ENCODE data around the gene POLR2E.

Gene POLR2E

DNA sequence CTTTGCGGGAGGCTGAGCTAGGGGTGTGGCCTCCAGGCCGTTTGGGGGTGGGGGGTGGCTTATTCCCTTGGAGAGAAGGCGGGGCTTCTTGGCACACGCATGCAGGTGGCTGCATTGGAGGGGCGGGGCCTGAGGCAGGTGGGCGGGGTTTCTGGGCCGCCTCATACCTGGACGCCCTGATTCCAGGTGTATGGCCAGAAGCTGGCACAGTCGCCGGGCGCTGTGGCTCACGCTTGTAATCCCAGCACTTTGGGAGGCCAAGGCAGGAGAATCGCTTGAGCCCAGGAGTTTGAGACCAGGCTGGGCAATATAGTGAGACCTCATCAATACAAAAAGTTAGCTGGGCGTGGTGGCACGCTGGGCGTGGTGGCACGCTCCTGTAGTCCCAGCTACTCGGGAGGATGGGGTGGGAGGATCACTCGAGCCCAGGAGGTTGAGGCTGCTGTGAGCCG, 47.5 kb downstream of the POLR2E start:
- no peak overlapping the region for H3K4me3 ChIP-seq (ENCODE audit: low read depth, low read length)
- no peak overlapping the region for H3K27ac ChIP-seq (ENCODE audit: low read depth, low read length)
- H3K9ac ChIP-seq (ENCODE audit: low read length): no peak overlapping the region
- 0 out of 2 replicates have a peak, but pooled peaks cover 4% of the 10 kb centered on the region for H3K36me3 ChIP-seq (ENCODE audit: control insufficient read depth, insufficient read depth, low read length)
- no peaks in the 10 kb centered on the region for H3K9me3 ChIP-seq (ENCODE audit: control insufficient read depth, insufficient read depth, low read depth, low read length)
- H3K27me3 ChIP-seq (ENCODE audit: control insufficient read depth, insufficient read depth, low read length): no peaks in the 10 kb centered on the region
- H3K4me1 ChIP-seq (ENCODE audit: control insufficient read depth, insufficient read depth, low read length): peaks cover 3% of the 10 kb centered on the region; the same call in 1 of the 2 replicates

DNA sequence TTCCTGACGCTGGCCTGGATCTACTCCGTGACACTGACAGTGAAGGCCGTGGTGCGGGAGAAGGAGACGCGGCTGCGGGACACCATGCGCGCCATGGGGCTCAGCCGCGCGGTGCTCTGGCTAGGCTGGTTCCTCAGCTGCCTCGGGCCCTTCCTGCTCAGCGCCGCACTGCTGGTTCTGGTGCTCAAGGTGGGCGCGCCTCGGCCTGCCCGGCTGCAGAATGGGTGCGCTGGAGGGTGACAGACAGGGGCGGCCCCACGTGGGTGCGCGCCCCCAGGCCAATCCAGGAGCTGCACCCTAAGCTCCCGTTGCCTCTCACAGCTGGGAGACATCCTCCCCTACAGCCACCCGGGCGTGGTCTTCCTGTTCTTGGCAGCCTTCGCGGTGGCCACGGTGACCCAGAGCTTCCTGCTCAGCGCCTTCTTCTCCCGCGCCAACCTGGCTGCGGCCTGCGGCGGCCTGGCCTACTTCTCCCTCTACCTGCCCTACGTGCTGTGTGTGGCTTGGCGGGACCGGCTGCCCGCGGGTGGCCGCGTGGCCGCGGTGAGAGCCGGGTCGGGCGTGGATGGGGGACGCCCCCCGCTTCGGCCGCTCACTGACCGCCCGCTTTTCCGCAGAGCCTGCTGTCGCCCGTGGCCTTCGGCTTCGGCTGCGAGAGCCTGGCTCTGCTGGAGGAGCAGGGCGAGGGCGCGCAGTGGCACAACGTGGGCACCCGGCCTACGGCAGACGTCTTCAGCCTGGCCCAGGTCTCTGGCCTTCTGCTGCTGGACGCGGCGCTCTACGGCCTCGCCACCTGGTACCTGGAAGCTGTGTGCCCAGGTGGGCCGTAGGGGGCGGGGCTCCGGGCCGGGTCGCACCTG, 48.1 kb downstream of the POLR2E start:
- Histone ChIP-seq H3K9ac (ENCODE audit: low read length) (no peak overlapping the region), H3K9me3 (ENCODE audit: control insufficient read depth, insufficient read depth, low read depth, low read length) (no peaks in the 10 kb centered on the region), H3K36me3 (ENCODE audit: control insufficient read depth, insufficient read depth, low read length) (0 out of 2 replicates have a peak, but pooled peaks cover 4% of the 10 kb centered on the region), H3K27me3 (ENCODE audit: control insufficient read depth, insufficient read depth, low read length) (no peaks in the 10 kb centered on the region), H3K27ac (ENCODE audit: low read depth, low read length) (no peak overlapping the region), H3K4me1 (ENCODE audit: control insufficient read depth, insufficient read depth, low read length) (peaks cover 3% of the 10 kb centered on the region; the same call in 1 of the 2 replicates), H3K4me3 (ENCODE audit: low read depth, low read length) (no peak overlapping the region)

DNA sequence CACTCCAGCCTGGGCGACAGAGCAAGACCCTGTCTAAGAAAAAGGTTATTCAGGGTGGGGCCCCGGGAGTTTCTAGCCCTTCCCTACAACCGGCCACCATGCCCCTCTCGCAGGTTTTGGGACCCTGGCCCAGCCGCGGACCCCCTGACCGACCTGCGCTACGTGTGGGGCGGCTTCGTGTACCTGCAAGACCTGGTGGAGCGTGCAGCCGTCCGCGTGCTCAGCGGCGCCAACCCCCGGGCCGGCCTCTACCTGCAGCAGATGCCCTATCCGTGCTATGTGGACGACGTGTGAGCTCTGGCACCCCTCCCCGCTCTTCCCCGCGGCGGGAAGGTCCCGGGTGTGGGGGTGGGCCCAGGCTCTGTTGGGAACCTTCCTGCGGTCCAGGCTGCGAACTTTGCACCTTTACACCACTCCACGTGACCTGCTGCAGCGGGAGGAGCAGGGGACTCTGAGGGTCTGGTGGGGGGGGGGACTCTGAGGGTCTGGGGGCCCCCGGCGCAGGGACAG, 49.0 kb downstream of the POLR2E start:
- Histone ChIP-seq H3K27ac (ENCODE audit: low read depth, low read length) (no peak overlapping the region), H3K36me3 (ENCODE audit: control insufficient read depth, insufficient read depth, low read length) (0 out of 2 replicates have a peak, but pooled peaks cover 4% of the 10 kb centered on the region), H3K9ac (ENCODE audit: low read length) (no peak overlapping the region), H3K4me3 (ENCODE audit: low read depth, low read length) (no peak overlapping the region), H3K27me3 (ENCODE audit: control insufficient read depth, insufficient read depth, low read length) (no peaks in the 10 kb centered on the region), H3K9me3 (ENCODE audit: control insufficient read depth, insufficient read depth, low read depth, low read length) (no peaks in the 10 kb centered on the region), H3K4me1 (ENCODE audit: control insufficient read depth, insufficient read depth, low read length) (peaks cover 5% of the 10 kb centered on the region; the same call in 1 of the 2 replicates)

DNA sequence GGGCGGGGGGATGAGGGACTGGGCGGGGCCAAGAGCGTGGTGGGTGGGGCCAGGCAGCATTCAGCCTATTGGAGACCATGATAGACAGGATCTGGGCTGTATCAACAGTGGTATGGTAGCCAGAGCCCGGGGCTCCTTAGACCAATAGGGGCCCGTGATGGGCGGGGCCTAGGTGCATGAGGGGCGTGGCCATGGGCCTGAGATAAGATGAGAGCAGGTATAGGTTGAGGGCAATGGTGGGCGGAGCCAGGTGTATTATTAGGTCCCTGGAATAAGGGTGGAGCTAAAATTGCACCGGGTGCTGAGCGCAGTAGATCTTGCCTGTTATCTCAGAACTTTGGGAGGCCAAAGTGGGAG, 50.0 kb downstream of the POLR2E start:
- peaks cover 9% of the 10 kb centered on the region; the same call in 1 of the 2 replicates for H3K4me1 ChIP-seq (ENCODE audit: control insufficient read depth, insufficient read depth, low read length)
- no peaks in the 10 kb centered on the region for H3K9me3 ChIP-seq (ENCODE audit: control insufficient read depth, insufficient read depth, low read depth, low read length)
- H3K27me3 ChIP-seq (ENCODE audit: control insufficient read depth, insufficient read depth, low read length): no peaks in the 10 kb centered on the region
- H3K9ac ChIP-seq (ENCODE audit: low read length): no peak overlapping the region
- H3K4me3 ChIP-seq (ENCODE audit: low read depth, low read length): no peak overlapping the region
- no peak overlapping the region for H3K27ac ChIP-seq (ENCODE audit: low read depth, low read length)
- H3K36me3 ChIP-seq (ENCODE audit: control insufficient read depth, insufficient read depth, low read length): 0 out of 2 replicates have a peak, but pooled peaks cover 4% of the 10 kb centered on the region

DNA sequence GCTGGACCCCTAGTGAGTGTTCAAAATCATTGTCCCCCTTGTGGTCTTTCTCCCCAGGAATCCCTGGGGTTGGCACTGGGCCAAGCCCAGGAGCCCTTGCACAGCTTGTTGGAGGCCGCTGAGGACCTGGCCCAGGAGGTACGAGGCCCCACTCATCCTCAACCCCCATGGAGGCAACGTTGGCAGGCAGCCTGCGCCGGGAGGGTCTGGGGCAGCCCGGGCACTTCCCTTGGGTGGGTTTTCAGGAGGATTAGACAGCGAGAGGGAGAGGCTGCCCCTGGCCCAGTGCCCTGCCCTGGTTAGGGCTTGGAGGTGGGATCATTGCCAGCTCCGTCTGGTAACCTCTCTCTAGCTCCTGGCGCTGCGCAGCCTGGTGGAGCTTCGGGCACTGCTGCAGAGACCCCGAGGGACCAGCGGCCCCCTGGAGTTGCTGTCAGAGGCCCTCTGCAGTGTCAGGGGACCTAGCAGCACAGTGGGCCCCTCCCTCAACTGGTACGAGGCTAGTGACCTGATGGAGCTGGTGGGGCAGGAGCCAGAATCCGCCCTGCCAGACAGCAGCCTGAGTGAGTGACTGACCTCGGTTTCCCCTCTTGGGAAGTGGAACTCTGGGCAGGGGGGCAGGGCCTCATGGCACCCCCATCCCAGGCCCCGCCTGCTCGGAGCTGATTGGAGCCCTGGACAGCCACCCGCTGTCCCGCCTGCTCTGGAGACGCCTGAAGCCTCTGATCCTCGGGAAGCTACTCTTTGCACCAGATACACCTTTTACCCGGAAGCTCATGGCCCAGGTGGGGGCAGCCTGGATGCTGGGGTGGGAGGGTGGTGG, 52.3 kb downstream of the POLR2E start:
- no peaks in the 10 kb centered on the region for H3K27me3 ChIP-seq (ENCODE audit: control insufficient read depth, insufficient read depth, low read length)
- H3K9ac ChIP-seq (ENCODE audit: low read length): no peak overlapping the region
- H3K4me3 ChIP-seq (ENCODE audit: low read depth, low read length): no peak overlapping the region
- peaks cover 15% of the 10 kb centered on the region for H3K36me3 ChIP-seq (ENCODE audit: control insufficient read depth, insufficient read depth, low read length)
- H3K4me1 ChIP-seq (ENCODE audit: control insufficient read depth, insufficient read depth, low read length): peaks cover 9% of the 10 kb centered on the region; the same call in 1 of the 2 replicates
- H3K27ac ChIP-seq (ENCODE audit: low read depth, low read length): no peak overlapping the region
- no peaks in the 10 kb centered on the region for H3K9me3 ChIP-seq (ENCODE audit: control insufficient read depth, insufficient read depth, low read depth, low read length)

DNA sequence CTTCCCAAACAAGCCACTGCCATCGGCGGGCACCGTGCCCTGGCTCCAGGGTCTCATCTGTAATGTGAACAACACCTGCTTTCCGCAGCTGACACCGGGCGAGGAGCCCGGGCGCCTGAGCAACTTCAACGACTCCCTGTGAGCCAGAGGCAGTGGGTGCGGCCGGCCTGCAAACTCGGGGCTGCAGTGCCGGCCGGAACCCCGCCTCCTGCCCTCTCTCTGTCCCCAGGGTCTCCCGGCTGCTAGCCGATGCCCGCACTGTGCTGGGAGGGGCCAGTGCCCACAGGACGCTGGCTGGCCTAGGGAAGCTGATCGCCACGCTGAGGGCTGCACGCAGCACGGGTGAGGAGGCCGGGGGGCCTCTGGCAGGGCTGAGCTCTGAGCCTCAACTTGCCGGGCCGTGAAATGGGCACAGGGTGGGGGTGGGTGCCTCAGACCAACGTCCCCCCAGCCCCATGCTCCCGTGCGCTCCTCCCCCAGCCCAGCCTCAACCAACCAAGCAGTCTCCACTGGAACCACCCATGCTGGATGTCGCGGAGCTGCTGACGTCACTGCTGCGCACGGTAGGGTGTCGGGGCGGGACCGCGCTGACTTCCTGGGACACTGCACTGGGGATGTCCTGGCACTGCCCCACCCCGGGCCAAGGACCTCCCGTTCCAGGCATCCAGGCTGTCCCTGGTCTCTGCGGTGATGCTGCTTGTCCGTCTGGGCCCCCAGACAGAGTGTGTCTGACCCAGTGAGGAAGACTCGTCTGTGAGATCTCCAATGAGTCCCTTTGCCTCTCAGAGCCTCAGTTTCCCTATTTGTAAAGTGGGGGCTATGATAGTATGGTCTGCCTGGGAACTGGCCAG, 53.1 kb downstream of the POLR2E start:
- H3K9ac ChIP-seq (ENCODE audit: low read length): no peak overlapping the region
- H3K4me1 ChIP-seq (ENCODE audit: control insufficient read depth, insufficient read depth, low read length): peaks cover 9% of the 10 kb centered on the region; the same call in 1 of the 2 replicates
- H3K27ac ChIP-seq (ENCODE audit: low read depth, low read length): no peak overlapping the region
- H3K27me3 ChIP-seq (ENCODE audit: control insufficient read depth, insufficient read depth, low read length): no peaks in the 10 kb centered on the region
- H3K9me3 ChIP-seq (ENCODE audit: control insufficient read depth, insufficient read depth, low read depth, low read length): no peaks in the 10 kb centered on the region
- peaks cover 21% of the 10 kb centered on the region for H3K36me3 ChIP-seq (ENCODE audit: control insufficient read depth, insufficient read depth, low read length)
- no peak overlapping the region for H3K4me3 ChIP-seq (ENCODE audit: low read depth, low read length)

DNA sequence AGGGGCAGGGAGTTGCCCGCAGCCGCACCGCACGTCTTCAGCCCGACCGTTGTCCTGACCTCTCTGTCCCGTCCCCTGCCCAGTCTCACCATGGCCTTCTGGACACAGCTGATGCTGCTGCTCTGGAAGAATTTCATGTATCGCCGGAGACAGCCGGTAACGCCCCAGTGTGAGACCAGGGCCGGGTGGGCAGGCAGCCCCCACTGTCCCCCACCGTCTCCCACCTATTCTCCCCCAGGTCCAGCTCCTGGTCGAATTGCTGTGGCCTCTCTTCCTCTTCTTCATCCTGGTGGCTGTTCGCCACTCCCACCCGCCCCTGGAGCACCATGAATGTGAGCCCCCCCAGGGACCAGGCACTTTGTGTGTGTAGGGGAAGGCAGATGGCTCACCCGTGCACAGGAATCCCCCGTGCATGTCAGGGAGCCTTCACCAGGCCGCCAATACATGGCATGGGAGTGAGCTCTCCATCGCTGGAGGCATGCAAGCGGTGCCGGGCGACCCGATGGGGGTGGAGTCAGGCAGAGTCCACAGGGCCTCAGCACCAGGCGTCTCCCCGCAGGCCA, 53.8 kb downstream of the POLR2E start:
- H3K4me1 ChIP-seq (ENCODE audit: control insufficient read depth, insufficient read depth, low read length): peaks cover 9% of the 10 kb centered on the region; the same call in 1 of the 2 replicates
- no peaks in the 10 kb centered on the region for H3K27me3 ChIP-seq (ENCODE audit: control insufficient read depth, insufficient read depth, low read length)
- H3K36me3 ChIP-seq (ENCODE audit: control insufficient read depth, insufficient read depth, low read length): peaks cover 21% of the 10 kb centered on the region
- H3K9ac ChIP-seq (ENCODE audit: low read length): no peak overlapping the region
- peak overlapping the region; percentile 67 for H3K4me3 ChIP-seq (ENCODE audit: low read depth, low read length)
- no peaks in the 10 kb centered on the region for H3K9me3 ChIP-seq (ENCODE audit: control insufficient read depth, insufficient read depth, low read depth, low read length)
- H3K27ac ChIP-seq (ENCODE audit: low read depth, low read length): no peak overlapping the region

DNA sequence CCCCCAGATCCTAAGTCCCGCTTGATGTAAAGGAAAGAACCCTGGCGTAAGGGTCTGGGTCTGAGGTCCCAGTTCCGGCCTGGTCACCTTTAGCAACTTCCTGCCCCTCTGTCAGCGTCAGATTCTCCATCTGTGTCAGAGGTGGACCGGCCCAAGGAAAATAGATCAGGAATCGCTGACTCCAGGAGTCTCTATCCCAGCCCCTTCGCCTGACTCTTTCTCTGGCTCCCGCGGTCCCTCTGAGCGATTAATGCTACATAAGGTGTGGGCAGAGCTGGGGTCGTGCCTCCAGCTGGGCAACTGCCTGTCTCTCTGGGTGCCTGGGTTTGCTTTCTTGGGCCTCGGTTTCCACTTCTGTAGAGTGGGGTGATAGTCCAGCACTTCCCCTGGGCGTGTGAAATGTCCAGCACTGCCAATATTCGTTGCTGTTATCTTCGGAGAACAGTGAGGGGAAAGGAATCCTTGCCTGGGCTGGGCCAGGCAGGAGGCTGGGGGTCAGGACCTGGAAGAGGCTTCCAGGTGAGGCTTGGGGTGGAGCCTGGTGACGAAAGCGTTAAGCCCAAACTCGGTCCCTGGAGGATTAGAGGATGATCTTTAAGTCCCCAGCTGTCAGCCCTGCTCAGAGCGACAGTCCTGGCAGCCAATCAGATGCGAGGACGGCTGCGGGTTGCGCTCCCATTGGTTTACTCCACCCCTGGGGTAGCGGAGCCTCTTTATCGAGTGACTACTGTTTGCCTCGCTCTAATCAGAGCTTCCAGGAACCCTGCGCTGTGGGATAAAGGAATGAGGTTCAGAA, 54.5 kb downstream of the POLR2E start:
- H3K4me3 ChIP-seq (ENCODE audit: low read depth, low read length): peak overlapping the region; percentile 67
- no peak overlapping the region for H3K27ac ChIP-seq (ENCODE audit: low read depth, low read length)

DNA sequence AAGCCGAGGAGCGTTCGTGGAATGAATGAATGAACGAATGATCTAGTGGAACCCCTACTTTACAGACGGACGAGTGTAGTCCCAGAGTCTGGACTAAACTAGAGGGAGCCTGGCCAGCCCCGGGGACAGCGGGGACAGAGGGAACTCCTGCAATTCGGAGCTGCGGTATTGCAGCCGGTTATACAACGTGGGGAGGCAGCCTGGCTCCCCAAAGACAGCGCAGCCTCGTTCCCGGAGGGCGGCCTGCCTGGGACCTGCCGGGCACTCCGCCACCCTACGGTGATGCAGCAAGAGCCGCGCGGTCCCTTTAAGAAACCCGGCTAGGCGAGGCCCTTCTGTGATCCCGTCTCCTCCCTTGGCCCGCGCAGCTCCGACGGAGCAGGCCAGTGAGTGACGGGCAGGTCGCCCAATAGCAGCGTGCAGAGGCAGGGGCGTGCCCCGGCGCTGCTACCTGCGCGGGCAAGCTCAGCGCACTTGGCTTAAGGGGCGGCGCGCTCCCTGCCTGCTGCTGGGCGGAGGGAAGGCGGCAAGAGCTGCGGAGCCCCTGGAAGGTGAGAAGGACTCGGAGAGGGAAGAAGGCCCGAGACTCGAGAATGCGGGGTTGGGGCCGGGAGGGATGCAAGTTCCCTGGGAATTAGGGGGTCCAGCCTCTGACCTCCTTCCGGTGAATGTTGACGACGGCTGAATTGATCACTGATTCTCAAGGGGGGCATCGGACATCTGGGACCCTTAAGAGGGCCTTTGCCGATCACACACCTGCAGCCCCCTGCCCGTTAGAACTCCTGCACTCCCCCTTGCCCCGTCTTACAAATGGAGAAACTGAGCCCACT, 55.3 kb downstream of the POLR2E start, which contains the start of gene ABCA7:
ABCA7 (plus strand) TSS at position 462 of the 830 bp plus-strand sequence. CDS start 1,255 bp downstream, outside the sequence.
- H3K4me1 ChIP-seq (ENCODE audit: control insufficient read depth, insufficient read depth, low read length): peaks cover 7% of the 10 kb centered on the region; the same call in 1 of the 2 replicates
- no peak within 1 kb of the TSS for H3K27ac ChIP-seq (ENCODE audit: low read depth, low read length)
- H3K27me3 ChIP-seq (ENCODE audit: control insufficient read depth, insufficient read depth, low read length): no peaks in the 10 kb centered on the region
- peak within 1 kb of the TSS; percentile 56 for H3K9ac ChIP-seq (ENCODE audit: low read length)
- peaks cover 35% of the 10 kb centered on the region for H3K36me3 ChIP-seq (ENCODE audit: control insufficient read depth, insufficient read depth, low read length)
- H3K9me3 ChIP-seq (ENCODE audit: control insufficient read depth, insufficient read depth, low read depth, low read length): no peaks in the 10 kb centered on the region
- peak within 1 kb of the TSS; percentile 67 for H3K4me3 ChIP-seq (ENCODE audit: low read depth, low read length)

More for the DNA sequence above, 54.5 kb downstream of the POLR2E start:
- H3K9ac ChIP-seq (ENCODE audit: low read length): peak overlapping the region; percentile 48
- H3K27me3 ChIP-seq (ENCODE audit: control insufficient read depth, insufficient read depth, low read length): no peaks in the 10 kb centered on the region
- peaks cover 9% of the 10 kb centered on the region; the same call in 1 of the 2 replicates for H3K4me1 ChIP-seq (ENCODE audit: control insufficient read depth, insufficient read depth, low read length)
- H3K36me3 ChIP-seq (ENCODE audit: control insufficient read depth, insufficient read depth, low read length): peaks cover 28% of the 10 kb centered on the region
- H3K9me3 ChIP-seq (ENCODE audit: control insufficient read depth, insufficient read depth, low read depth, low read length): no peaks in the 10 kb centered on the region
